ENCODE measurements around the gene PCMTD2.
A peak's percentile ranks its signal among the peaks of the same experiment; 100 is the strongest.
"Not testable (repeated sequence)": the region's sequence is repeated elsewhere in the genome, so short reads cannot be mapped to it uniquely, and the experiment has no call there.

Gene PCMTD2

DNA sequence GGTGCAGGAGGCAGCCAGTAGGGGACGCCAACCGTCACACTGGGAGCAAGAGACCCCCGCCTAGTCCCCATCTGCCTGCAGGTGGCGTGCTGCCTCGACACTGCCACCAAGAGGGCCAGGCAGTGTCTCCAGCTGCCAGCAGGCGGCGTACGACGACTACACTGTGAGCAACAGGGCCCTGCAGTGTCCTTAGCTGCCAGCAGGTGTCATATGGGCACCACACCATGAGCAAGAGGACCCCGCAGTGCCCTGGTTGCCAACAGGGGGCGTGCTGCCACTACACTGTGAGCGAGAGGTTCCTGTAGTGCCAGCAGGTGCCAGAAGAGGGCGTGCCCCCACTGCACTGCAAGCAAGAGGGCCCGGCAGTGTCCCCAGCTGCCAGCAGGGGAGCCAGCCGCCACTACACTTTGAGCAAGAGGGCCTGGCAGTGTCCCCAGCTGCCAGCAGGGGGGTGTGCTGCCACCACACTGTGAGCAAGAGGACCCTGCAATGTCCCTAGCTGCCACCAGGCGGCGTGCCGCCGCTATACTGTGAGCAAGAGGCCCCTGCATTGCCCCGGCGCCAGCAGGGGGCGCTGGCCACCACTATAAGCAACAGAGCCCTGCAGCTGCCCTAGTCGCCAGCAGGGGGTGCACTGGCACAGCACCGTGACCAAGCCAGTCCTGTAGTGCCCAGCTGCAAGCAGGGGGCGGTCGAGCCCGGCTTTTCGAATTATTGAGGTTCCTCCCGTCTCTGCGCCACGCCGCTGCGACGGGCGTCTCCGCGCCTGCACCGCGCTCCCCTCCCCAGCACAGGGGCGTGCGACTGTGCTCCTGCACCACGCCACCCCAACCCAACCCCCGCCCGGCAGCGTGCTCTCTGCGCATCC is 30.3 kb downstream of the PCMTD2 start:
- peak; percentile 11 to 45 for DNase-seq (ENCODE audit: low read depth in 2 of 2, low spot score in 1 of 2)

DNA sequence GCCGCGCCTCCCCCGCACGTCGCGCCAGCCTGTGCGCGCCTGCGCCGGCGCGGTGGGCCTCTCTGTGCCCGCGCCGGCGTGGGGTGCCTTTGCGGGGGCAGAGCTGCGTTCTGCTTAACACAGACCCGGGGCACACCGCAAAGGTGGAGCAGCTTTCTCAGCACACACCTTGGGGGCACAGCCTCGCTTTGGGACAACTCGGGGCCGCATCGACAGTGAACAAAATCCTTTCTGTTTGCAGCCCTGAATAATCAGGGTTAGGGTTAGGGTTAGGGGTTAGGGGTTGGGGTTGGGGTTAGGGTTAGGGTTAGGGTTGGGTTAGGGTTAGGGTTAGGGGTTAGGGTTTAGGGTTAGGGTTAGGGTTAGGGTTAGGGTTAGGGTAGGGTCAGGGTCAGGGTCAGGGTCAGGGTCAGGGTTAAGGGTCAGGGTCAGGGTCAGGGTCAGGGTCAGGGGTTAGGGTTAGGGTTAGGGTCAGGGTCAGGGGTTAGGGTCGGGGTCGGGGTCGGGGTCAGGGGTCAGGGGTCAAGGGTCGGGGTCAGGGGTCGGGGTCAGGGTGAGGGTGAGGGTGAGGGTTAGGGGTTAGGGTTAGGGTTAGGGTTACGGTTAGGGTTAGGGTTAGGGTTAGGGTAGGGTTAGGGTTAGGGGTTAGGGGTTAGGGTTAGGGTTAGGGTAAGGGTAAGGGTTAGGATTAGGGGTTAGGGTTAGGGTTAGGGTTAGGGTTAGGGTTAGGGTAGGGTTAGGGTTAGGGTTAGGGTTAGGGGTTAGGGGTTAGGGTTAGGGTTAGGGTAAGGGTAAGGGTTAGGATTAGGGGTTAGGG is 31.1 kb downstream of the PCMTD2 start:
- not testable (repeated sequence) for DNase-seq (ENCODE audit: low read depth in 2 of 2, low spot score in 1 of 2)

DNA sequence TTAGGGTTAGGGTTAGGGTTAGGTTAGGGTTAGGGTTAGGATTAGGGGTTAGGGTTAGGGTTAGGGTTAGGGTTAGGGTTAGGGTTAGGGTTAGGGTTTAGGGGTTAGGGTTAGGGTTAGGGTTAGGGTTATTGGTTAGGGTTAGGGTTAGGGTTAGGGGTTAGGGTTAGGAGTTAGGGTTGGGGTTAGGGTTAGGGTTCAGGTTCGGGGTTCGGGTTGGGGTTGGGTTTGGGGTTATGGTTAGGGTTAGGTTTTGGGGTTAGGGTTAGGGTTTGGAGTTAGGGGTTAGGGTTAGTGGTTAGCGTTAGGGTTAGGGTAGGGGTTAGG is 31.7 kb downstream of the PCMTD2 start:
- DNase-seq (ENCODE audit: low read depth in 2 of 2, low spot score in 1 of 2) = not testable (repeated sequence)

DNA sequence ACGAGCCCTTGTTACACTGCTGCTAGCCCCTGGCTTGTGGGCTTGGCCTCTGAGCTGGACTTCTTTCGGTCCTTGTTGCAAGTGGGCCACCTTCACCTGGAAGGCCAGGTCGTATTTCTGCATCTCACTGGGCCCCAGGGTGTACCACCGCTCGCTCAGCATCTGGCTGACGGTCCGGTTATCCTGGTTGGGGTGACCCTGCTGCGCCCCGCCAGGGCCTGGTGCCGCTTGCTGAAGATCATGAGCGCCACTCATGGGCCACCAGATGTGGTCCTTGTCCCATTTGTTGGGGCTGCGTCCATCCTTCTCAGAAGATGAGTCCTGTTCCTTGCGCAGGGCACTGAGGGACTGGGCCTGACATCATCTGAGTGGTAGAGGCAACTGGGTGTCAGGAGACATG is 36.6 kb downstream of the PCMTD2 start:
- DNase-seq (ENCODE audit: low read depth in 2 of 2, low spot score in 1 of 2) = not testable (repeated sequence)

DNA sequence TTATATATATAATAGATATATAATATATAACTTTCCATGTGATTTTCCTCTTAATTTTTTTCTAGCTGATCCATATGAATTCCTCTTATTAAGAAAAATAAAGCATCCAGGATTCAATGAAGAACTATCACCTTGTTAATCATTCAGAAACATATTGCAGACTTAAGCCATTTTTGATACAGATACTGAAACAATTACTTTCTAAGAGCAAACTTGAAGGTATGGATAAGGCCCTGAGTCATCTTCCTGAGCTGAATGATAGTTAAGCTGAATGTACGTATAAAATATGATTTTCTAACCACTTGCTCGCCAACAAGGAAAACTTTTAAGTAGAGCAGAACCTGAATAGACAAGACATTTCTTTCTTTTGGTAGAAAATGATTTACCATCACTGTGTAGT is 47.5 kb downstream of the PCMTD2 start:
- not testable (repeated sequence) for DNase-seq (ENCODE audit: low read depth in 2 of 2, low spot score in 1 of 2)

DNA sequence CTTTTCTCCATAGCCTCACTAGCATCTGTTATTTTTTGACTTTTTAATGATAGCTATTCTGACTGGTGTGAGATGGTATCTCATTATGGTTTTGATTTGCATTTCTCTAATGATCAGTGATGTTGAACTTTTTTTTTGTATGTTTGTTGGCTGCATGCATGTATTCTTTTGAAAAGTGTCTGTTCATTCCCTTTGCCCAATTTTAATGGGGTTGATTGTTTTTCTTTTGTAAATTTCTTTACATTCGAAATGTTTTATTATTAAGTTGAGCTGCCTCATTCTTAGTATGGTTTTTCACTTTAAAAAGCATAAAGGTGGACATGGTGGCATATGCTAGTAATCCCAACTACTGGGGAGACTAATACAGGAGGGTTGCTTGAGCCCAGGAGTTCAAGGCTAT is 58.2 kb downstream of the PCMTD2 start:
- not testable (repeated sequence) for DNase-seq (ENCODE audit: low read depth in 2 of 2, low spot score in 1 of 2)

DNA sequence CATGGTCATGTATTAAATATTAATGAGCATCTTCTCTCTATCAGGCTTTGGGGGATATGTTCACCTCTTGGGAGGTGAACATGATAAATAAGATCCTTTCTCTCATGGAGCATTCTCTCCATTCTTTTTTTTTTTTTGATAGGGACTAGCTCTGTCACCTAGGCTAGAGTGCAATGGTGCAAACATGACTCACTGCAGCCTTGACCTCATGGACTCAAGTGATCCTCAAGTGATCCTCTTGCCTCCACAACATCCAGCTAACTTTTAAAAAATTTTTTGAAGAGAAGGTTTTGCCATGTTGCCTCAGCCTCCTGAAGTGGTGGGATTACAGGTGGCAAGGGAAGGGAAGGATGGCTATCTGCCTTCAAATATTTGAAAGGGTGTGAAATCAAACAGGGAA is 59.8 kb downstream of the PCMTD2 start:
- not testable (repeated sequence) for DNase-seq (ENCODE audit: low read depth in 2 of 2, low spot score in 1 of 2)

DNA sequence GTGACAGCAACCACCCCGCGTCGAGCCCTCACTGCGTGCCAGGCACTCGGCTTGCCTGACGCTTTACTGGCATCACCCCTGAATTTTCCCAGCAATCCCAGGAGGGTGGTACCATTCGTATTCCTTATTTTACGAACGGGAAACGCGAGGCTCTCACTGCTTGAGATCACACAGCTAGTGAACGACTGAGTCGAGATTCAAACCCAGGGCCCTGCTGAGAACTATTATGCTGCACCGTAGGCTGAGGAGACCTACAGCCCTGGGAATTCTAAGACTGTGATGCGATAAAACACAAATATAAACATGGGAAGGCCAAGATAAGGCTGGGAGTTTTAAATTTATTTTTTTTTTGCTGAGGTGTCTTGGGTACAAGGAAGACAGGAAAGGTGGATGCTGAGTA is 60.3 kb downstream of the PCMTD2 start:
- DNase-seq (ENCODE audit: low read depth in 2 of 2, low spot score in 1 of 2) = not testable (repeated sequence)

DNA sequence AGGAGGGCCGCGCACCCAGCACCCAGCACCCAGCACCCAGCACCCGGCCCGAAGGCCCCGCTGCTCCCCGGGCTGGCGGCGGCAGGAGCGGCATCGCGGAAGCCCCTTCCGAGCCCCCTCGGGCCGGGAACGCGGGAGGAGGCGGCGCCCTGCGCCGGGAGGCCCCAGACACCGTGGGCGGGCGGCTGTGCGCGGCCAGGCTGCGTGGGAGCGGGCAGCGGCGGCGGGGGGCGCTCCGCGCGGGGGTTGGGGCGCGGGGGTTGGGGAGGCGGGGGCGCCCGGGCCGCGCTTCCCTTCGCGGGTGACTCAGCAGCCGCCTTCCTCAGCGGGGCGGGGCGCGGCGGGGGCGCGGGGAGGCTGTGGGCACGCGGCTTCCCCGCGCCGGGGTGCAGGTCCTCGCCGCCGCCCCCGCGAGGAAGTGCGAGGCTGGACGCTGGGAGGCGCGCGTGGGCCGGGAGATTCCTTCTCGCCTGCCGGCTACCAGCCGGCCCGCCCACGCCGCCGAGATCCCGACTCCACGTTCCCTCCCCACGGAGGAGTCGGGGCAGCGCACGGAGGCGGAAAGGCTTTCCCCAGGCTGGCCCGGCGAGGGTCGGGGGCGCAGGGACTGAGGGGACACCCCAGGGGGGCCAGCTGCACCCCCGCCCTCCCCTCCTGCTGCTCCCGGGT is 61.0 kb downstream of the PCMTD2 start:
- DNase-seq (ENCODE audit: low read depth in 2 of 2, low spot score in 1 of 2) = peak; percentile 25 to 32

DNA sequence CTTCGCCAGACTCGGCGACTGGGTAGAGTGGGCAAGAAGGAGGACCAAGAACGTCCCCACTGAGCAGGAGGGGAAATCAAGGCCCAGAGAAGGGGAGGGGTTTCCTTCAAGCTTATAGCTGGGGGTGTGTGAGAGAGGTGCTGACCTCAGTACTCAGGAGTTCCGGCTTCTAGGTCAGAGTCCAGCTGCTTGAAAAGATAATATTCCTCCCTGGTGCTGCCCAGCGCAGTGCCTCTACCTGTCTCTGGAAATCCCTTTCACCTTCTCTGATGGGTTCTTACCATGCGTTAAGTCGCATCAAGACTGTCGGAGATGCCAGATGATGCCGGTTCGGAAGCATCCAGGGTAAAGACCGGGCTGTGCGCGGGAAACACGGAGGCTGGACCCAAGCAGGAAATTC is 61.8 kb downstream of the PCMTD2 start:
- not testable (repeated sequence) for DNase-seq (ENCODE audit: low read depth in 2 of 2, low spot score in 1 of 2)

DNA sequence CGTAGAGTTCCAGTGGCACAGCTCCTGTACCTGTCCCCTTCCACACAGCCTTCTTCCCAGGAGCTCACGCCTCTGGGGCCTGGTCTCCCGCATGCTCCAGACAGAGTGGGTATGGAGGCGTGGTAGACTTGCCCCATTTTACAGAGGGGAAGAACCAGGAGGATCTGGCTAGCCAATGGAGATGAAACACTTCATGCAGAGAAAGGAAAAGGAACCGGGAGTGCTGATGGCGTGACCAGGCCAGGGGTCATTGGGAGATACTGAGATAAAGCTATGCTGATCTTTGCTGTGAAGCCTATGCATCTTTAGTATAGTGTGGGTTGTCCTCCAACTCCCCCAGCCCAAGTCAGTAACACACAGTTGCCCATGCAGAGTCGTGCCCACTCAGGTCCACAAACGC is 62.5 kb downstream of the PCMTD2 start:
- not testable (repeated sequence) for DNase-seq (ENCODE audit: low read depth in 2 of 2, low spot score in 1 of 2)

DNA sequence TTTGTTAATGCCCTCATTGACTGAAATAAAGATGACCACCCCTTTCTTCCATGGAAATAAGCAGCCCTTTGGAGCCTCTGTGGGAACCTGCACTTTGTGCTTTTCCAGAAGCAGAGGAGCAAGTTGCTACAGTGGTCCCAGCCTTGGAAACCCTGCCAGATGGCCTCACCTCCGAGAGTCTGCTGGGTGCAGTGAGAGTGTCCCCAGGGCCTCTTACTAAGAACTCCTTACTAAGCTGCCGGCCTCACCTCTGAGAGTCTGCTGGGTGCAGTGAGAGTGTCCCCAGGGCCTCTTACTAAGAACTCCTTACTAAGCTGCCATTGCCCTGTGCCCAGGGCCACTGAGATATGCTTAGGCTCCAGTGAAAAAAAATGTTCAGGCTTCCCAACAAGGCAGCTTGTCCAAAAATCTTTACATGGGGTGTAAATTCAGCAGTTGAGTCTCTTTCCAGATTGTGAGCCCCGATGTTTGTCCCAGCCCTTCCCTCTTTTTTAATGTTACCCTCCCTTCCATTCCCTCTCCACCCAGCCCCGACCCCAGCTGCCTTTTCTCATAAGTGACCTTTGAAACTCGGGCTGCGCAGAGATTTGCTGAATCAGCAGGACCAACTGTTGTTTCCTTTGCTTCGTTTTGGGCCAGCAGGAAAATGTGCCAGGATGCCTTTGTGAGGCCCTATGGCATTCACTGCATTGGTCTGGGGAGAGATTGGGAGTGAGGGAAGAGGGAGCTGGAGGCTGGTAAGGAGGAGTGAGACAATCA is 66.7 kb downstream of the PCMTD2 start:
- DNase-seq (ENCODE audit: low read depth in 2 of 2, low spot score in 1 of 2) = not testable (repeated sequence)

Data from stimulated activated CD8-positive, alpha-beta memory T cell treated with anti-CD3 and anti-CD28 coated beads, Interleukin-4, amount 100 ng/mL, for 4 hours (primary cell).